Measurements from ENCODE around the gene CACNA1D.

DNA sequence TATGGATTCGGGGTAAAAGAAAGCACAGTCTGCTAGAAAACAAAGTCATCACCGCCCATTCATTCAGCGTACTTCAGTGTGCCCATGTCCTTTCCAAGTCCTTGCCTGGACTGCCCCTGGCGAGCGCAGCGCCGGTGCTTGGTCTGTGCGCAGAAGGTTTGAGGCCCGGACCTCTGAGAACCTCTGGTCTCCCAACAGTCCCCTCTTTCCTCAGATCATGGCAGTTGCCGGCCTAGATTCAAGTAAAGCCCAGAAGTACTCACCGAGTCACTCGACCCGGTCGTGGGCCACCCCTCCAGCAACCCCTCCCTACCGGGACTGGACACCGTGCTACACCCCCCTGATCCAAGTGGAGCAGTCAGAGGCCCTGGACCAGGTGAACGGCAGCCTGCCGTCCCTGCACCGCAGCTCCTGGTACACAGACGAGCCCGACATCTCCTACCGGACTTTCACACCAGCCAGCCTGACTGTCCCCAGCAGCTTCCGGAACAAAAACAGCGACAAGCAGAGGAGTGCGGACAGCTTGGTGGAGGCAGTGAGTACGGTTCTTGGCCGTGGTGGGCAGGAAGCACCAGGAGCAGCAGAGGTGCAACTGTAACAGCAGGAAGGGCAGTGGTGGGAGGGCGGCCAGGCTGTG lies 315.5 kb downstream of the CACNA1D start:
- TF ChIP-seq EZH2 (IDR thresholded peaks at IDR 0.05; ENCODE audit: borderline replicate concordance) (no peak), EZH2phosphoT487 (IDR thresholded peaks at IDR 0.05; ENCODE audit: low read depth, severe bottlenecking, unreplicated experiment) (no peak)
- TF ChIP-seq, protein P1, sequence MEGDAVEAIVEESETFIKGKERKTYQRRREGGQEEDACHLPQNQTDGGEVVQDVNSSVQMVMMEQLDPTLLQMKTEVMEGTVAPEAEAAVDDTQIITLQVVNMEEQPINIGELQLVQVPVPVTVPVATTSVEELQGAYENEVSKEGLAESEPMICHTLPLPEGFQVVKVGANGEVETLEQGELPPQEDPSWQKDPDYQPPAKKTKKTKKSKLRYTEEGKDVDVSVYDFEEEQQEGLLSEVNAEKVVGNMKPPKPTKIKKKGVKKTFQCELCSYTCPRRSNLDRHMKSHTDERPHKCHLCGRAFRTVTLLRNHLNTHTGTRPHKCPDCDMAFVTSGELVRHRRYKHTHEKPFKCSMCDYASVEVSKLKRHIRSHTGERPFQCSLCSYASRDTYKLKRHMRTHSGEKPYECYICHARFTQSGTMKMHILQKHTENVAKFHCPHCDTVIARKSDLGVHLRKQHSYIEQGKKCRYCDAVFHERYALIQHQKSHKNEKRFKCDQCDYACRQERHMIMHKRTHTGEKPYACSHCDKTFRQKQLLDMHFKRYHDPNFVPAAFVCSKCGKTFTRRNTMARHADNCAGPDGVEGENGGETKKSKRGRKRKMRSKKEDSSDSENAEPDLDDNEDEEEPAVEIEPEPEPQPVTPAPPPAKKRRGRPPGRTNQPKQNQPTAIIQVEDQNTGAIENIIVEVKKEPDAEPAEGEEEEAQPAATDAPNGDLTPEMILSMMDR (IDR thresholded peaks at IDR 0.05; ENCODE audit: poor library complexity): no peak
